SK-N-SH (cell line): ENCODE results near the gene SLC12A7. TPM values are rescaled to one million over a fixed set of nuclear protein-coding genes. Genes with fewer than 3 reads are reported as not detected.

ENCODE experiments used
- CTCF ChIA-PET: fragments of 300-600, 350-600 bp; formaldehyde crosslinking; extraction: SDS; loops from one replicate; lab custom pipeline; 2021; lab: Yijun Ruan, JAX
- POLR2A ChIA-PET: fragments of 350-600 bp; sonication (Branson Sonifier 250); formaldehyde crosslinking; extraction: SDS; loops from one replicate; lab custom pipeline; 2020; ENCODE audit warnings: antibody characterized with exemption, inconsistent platforms; lab: Yijun Ruan, JAX
- DNase-seq: peaks from one replicate; pipeline ENCODE4 v3.0.0; 2012
- H2AFZ ChIP-seq: fragments of 200-600 bp; sonication (generic); 2 replicates; pipeline ENCODE4 v1.8.1; 2016; ENCODE audit warnings: antibody characterized with exemption, mild to moderate bottlenecking, low read depth
- H3F3A ChIP-seq: fragments of 200-600 bp; sonication (generic); replicated peaks from 2 replicates; pipeline ENCODE3; 2016; ENCODE audit warnings: antibody characterized with exemption, mild to moderate bottlenecking; ENCODE audit not compliant: insufficient read depth
- H3K27ac ChIP-seq, 2 experiments: fragments of 200-500 bp in 1 of 2; fragments of 200-600 bp in 1 of 2; sonication (Bioruptor generic) in 1 of 2; sonication (generic), shearing (Covaris generic) in 1 of 2; 2 replicates each; pipeline versions ENCODE4 v1.5.1 to v1.6.1; 2014 to 2016; ENCODE audit warnings: low read depth in 2 of 2, inconsistent platforms in 1 of 2, low read length in 1 of 2, mild to moderate bottlenecking in 1 of 2, mixed read lengths in 1 of 2
- H3K27me3 ChIP-seq: fragments of 200-600 bp; sonication (generic), shearing (Covaris generic); 2 replicates; pipeline ENCODE4 v1.6.1; 2016; ENCODE audit warnings: mixed run types; ENCODE audit not compliant: insufficient read depth
- H3K36me3 ChIP-seq, 2 experiments: fragments of 200-500 bp in 1 of 2; fragments of 200-600 bp in 1 of 2; sonication (Bioruptor generic) in 1 of 2; sonication (generic) in 1 of 2; replicated peaks in 1 of 2; 2 replicates each; pipeline versions ENCODE3 to v1.5.1; 2014 to 2016; ENCODE audit warnings: low read length in 1 of 2, mild to moderate bottlenecking in 1 of 2; ENCODE audit not compliant: insufficient read depth in 2 of 2, control insufficient read depth in 1 of 2
- H3K4me1 ChIP-seq, 2 experiments: fragments of 200-500 bp in 1 of 2; fragments of 200-600 bp in 1 of 2; sonication (Bioruptor generic) in 1 of 2; sonication (generic), shearing (Covaris generic) in 1 of 2; 2 replicates each; pipeline versions ENCODE4 v1.5.1 to v1.6.1; 2014 to 2016; ENCODE audit warnings: low read depth in 1 of 2, low read length in 1 of 2, mixed run types in 1 of 2; ENCODE audit not compliant: insufficient read depth in 2 of 2, control insufficient read depth in 1 of 2
- H3K4me2 ChIP-seq: fragments of 200-600 bp; sonication (generic), shearing (Covaris generic); 2 replicates; pipeline ENCODE4 v1.6.1; 2017; ENCODE audit warnings: mixed run types
- H3K4me3 ChIP-seq, 2 experiments: fragments of 200-500 bp in 1 of 2; fragments of 200-600 bp in 1 of 2; sonication (Bioruptor generic) in 1 of 2; sonication (generic), shearing (Covaris generic) in 1 of 2; 2 replicates each; pipeline versions ENCODE4 v1.5.1 to v1.8.1; 2014 to 2016; ENCODE audit warnings: low read depth in 2 of 2, inconsistent platforms in 1 of 2, low read length in 1 of 2, mild to moderate bottlenecking in 1 of 2, mixed read lengths in 1 of 2, moderate library complexity in 1 of 2
- H3K79me2 ChIP-seq: fragments of 200-600 bp; sonication (generic); 2 replicates; pipeline ENCODE4 v1.8.1; 2017; ENCODE audit warnings: mild to moderate bottlenecking; ENCODE audit not compliant: insufficient read depth
- H3K9ac ChIP-seq: fragments of 200-600 bp; sonication (generic); 2 replicates; pipeline ENCODE4 v1.6.1; 2017; ENCODE audit warnings: mixed run types
- H3K9me2 ChIP-seq: fragments of 200-600 bp; sonication (generic); 2 replicates; pipeline ENCODE4 v1.6.1; 2017; ENCODE audit warnings: mixed run types
- H3K9me3 ChIP-seq: fragments of 200-600 bp; sonication (generic); 2 replicates; pipeline ENCODE4 v1.6.1; 2017; ENCODE audit warnings: mixed run types, mild to moderate bottlenecking, moderate library complexity
- H4K20me1 ChIP-seq: fragments of 200-600 bp; sonication (generic); 2 replicates; pipeline ENCODE4 v1.6.1; 2017; ENCODE audit warnings: mild to moderate bottlenecking, mixed run types; ENCODE audit not compliant: insufficient read depth
- CHD2 ChIP-seq: fragments of 150-350 bp; IDR thresholded peaks from 2 replicates; pipeline ENCODE4 v1.6.1; 2018; ENCODE audit warnings: low read length; ENCODE audit not compliant: partially characterized antibody
- EP300 ChIP-seq, 2 experiments: IDR thresholded peaks; 2 replicates each; pipeline versions ENCODE4 v1.4.0 to v1.6.1; 2012; ENCODE audit warnings: borderline replicate concordance in 1 of 2, low read depth in 1 of 2, low read length in 1 of 2
- EZH2phosphoT487 ChIP-seq: fragments of 200-600 bp; sonication (generic); IDR thresholded peaks from 2 replicates; pipeline ENCODE4 v1.6.1; 2017; ENCODE audit warnings: low read depth, mixed run types, mild to moderate bottlenecking, antibody characterized with exemption, moderate library complexity, borderline replicate concordance
- FOSL2 ChIP-seq: IDR thresholded peaks from 2 replicates; pipeline ENCODE4 v1.4.0; 2012; ENCODE audit warnings: low read depth, mild to moderate bottlenecking, moderate library complexity, borderline replicate concordance
- FOXM1 ChIP-seq: IDR thresholded peaks from 2 replicates; pipeline ENCODE4 v1.4.0; 2012; ENCODE audit warnings: low read depth, mild to moderate bottlenecking
- GATA2 ChIP-seq: sonication (generic); formaldehyde crosslinking; IDR thresholded peaks from 2 replicates; pipeline ENCODE4 v1.5.0; 2020; ENCODE audit warnings: mild to moderate bottlenecking, missing genetic modification reagents
- IRF3 ChIP-seq: fragments of 150-350 bp; IDR thresholded peaks from 2 replicates; pipeline ENCODE4 v1.6.1; 2016; ENCODE audit warnings: mild to moderate bottlenecking, low read depth, low read length
- MEF2A ChIP-seq: IDR thresholded peaks from 2 replicates; pipeline ENCODE4 v1.4.0; 2012; ENCODE audit warnings: low read depth, borderline replicate concordance
- MXI1 ChIP-seq: IDR thresholded peaks from 2 replicates; pipeline ENCODE4 v1.6.1; 2012; ENCODE audit warnings: mild to moderate bottlenecking, low read depth, low read length, improper control_type of control experiment
- NRF1 ChIP-seq: IDR thresholded peaks from 2 replicates; pipeline ENCODE4 v1.6.1; 2012; ENCODE audit warnings: low read depth, mild to moderate bottlenecking, low read length
- POLR2AphosphoS5 ChIP-seq: IDR thresholded peaks from 2 replicates; pipeline ENCODE4 v1.6.1; 2012; ENCODE audit warnings: low read depth, low read length
- RCOR1 ChIP-seq: fragments of 150-350 bp; IDR thresholded peaks from 2 replicates; pipeline ENCODE4 v1.6.1; 2017; ENCODE audit warnings: antibody characterized with exemption, low read length
- RFX5 ChIP-seq: IDR thresholded peaks from 2 replicates; pipeline ENCODE4 v1.6.1; 2012; ENCODE audit warnings: mild to moderate bottlenecking, improper control_type of control experiment, low read length
- SIN3A ChIP-seq: IDR thresholded peaks from 2 replicates; pipeline ENCODE4 v1.6.1; 2012; ENCODE audit warnings: low read depth, mild to moderate bottlenecking, low read length, moderate library complexity, borderline replicate concordance
- TCF12 ChIP-seq: IDR thresholded peaks from 2 replicates; pipeline ENCODE4 v1.4.0; 2012
- USF2 ChIP-seq: fragments of 150-350 bp; IDR thresholded peaks from 2 replicates; pipeline ENCODE4 v1.6.1; 2017; ENCODE audit warnings: antibody characterized with exemption, low read length, low read depth, borderline replicate concordance
- WGBS: methylation state at CpG from one replicate; pipeline ENCODE4 v1.1.6; 2017; ENCODE audit warnings: low lambda C conversion rate; 5-methylcytosine and 5-hydroxymethylcytosine counted together
- polyA plus RNA-seq, 3 experiments: library from polyadenylated mRNA; depleted of rRNA; stranded (reverse); fragments of >200 nt; gene quantifications; 2 replicates each; pipeline ENCODE4 v1.2.3, GENCODE V29; 2012
- TF ChIP-seq, protein P1 (sequence below): IDR thresholded peaks from 2 replicates; pipeline ENCODE4 v1.6.1; 2012; ENCODE audit warnings: mild to moderate bottlenecking, low read depth, low read length, moderate library complexity
- TF ChIP-seq, protein P2 (sequence below): IDR thresholded peaks from 2 replicates; pipeline ENCODE4 v1.4.0; 2012; ENCODE audit warnings: low read depth, borderline replicate concordance

Gene SLC12A7
- polyA plus RNA-seq, 1 of the 3 experiments (the other 2 are of a cell fraction), result 2.6 TPM

- Histone ChIP-seq H3K4me3 (no peak overlapping the region), H3K79me2 (no peaks in the 10 kb centered on the region), H3K9ac (no peak overlapping the region), H4K20me1 (no peaks in the 10 kb centered on the region), H3F3A (no peaks in the 10 kb centered on the region), H3K4me1 (no peaks in the 10 kb centered on the region), H3K27me3 (no peaks in the 10 kb centered on the region), H3K36me3 (no peaks in the 10 kb centered on the region), H3K9me2 (no peaks in the 10 kb centered on the region), H2AFZ (no peak overlapping the region), H3K27ac (no peak overlapping the region), H3K9me3 (no peaks in the 10 kb centered on the region), H3K4me2 (no peak overlapping the region)
- WGBS, result 47% methylated on average over 15 of the region's 15 CpGs
- TF ChIP-seq SIN3A (no peak), FOXM1 (no peak), MXI1 (no peak), RFX5 (no peak), RCOR1 (no peak), IRF3 (no peak), NRF1 (no peak), CHD2 (no peak), POLR2AphosphoS5 (no peak), EZH2phosphoT487 (no peak), USF2 (no peak), MEF2A (no peak), TCF12 (no peak), GATA2 (CRISPR knock-in tag) (no peak), EP300 (IDR thresholded peaks at IDR 0.05; ENCODE audit: borderline replicate concordance in 1 of 2, low read depth in 1 of 2, low read length in 1 of 2) (no peak), FOSL2 (no peak)
- TF ChIP-seq, protein P1, sequence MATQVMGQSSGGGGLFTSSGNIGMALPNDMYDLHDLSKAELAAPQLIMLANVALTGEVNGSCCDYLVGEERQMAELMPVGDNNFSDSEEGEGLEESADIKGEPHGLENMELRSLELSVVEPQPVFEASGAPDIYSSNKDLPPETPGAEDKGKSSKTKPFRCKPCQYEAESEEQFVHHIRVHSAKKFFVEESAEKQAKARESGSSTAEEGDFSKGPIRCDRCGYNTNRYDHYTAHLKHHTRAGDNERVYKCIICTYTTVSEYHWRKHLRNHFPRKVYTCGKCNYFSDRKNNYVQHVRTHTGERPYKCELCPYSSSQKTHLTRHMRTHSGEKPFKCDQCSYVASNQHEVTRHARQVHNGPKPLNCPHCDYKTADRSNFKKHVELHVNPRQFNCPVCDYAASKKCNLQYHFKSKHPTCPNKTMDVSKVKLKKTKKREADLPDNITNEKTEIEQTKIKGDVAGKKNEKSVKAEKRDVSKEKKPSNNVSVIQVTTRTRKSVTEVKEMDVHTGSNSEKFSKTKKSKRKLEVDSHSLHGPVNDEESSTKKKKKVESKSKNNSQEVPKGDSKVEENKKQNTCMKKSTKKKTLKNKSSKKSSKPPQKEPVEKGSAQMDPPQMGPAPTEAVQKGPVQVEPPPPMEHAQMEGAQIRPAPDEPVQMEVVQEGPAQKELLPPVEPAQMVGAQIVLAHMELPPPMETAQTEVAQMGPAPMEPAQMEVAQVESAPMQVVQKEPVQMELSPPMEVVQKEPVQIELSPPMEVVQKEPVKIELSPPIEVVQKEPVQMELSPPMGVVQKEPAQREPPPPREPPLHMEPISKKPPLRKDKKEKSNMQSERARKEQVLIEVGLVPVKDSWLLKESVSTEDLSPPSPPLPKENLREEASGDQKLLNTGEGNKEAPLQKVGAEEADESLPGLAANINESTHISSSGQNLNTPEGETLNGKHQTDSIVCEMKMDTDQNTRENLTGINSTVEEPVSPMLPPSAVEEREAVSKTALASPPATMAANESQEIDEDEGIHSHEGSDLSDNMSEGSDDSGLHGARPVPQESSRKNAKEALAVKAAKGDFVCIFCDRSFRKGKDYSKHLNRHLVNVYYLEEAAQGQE, result no peak
- TF ChIP-seq, protein P2, sequence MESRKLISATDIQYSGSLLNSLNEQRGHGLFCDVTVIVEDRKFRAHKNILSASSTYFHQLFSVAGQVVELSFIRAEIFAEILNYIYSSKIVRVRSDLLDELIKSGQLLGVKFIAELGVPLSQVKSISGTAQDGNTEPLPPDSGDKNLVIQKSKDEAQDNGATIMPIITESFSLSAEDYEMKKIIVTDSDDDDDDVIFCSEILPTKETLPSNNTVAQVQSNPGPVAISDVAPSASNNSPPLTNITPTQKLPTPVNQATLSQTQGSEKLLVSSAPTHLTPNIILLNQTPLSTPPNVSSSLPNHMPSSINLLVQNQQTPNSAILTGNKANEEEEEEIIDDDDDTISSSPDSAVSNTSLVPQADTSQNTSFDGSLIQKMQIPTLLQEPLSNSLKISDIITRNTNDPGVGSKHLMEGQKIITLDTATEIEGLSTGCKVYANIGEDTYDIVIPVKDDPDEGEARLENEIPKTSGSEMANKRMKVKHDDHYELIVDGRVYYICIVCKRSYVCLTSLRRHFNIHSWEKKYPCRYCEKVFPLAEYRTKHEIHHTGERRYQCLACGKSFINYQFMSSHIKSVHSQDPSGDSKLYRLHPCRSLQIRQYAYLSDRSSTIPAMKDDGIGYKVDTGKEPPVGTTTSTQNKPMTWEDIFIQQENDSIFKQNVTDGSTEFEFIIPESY, result no peak
- DNase-seq, result no peak
- ChIA-PET CTCF (no interaction called here), POLR2A (no interaction called here)
Observed at GRCh38 chr5:1041225-1042143, 70.4 kb downstream of the SLC12A7 start.
